CD4-positive, alpha-beta T cell treated with Interleukin-2 at 100 ng/mL for 4 hours (primary cell): ENCODE data around the gene BOC.
A peak's percentile ranks its signal among the peaks of the same experiment; 100 is the strongest.

Experiments
- DNase-seq: peaks from one replicate; pipeline ENCODE4 v3.0.0-alpha.2; 2020; ENCODE audit warnings: low spot score

BOC gene

DNA sequence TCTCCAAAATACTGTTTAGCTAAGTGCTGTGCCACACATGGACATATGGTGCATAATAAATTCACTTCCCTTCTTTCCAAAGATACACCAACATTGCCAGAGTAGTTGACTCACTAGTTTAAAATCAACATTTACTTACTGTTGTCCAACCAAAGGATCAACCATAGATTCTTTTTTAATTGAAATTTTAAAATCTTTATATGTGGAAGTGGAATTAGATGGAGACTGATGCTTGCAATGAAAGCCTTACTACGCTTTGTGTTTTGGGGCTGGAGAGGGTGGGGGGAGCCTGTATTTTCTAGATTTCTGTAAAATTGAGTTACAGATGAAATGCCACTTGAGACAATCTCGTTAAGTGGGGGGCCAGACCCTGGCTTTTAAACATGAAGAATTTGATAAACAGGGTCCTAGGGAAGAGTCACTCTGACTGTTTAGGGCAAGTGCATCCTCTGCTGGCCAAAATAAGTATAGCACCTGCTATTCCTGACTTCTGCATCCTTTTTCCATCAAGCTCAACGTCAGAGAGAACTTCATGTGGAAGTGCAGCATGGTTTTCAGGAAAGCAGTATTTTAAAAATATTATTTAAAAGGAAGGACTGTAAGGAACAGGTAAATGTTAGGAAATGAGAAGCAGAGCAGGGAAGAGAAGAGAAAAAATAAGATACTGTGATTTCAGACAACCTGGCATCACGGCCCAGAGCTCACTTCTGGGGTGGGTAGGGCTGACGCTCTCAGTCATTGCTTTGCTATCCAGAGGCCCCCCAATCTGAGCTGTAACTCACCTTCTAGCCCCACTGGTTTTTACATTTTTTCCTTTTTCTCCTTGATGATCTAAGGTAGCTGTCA, 76.7 kb downstream of the BOC start:
- DNase-seq, result peak; percentile 50

DNA sequence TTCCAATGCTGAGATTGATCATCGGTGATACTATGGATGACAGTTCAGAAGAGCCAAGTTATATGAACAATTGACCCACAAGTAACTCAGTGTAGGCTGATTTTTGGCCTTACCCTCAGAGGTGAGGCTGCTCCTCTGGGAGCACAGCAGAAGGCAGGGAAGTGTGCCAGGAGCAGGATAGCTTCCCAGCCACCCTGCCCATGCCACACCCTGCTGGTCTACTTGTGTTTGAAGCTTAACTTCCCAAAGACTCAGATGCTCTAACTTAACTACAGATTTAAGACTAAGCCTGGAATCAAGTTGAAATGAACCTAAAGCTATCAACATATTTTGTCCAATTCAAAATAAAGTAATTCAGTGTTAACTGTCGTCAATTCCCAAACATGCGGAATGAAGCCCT, 77.5 kb downstream of the BOC start:
- no peak for DNase-seq

DNA sequence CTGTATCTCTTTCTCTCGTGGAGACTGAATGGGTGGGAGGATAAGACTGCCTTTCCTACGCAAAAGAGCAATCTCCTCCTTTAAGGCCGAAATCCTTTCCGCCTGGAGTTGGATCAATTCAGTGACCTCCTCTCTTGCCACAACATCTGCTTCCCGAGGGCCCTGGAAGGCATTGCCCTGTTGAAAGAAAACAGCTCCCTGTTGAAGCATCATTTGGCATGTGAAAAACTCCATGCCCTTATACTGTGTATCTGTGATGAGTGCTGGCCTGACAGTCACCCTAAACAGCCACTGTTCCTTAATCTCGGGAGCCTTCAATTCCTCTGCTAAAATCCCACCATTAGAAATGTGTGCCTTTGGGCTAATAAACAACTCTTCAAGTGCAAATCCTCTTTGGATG, 80.2 kb downstream of the BOC start:
- no peak for DNase-seq

DNA sequence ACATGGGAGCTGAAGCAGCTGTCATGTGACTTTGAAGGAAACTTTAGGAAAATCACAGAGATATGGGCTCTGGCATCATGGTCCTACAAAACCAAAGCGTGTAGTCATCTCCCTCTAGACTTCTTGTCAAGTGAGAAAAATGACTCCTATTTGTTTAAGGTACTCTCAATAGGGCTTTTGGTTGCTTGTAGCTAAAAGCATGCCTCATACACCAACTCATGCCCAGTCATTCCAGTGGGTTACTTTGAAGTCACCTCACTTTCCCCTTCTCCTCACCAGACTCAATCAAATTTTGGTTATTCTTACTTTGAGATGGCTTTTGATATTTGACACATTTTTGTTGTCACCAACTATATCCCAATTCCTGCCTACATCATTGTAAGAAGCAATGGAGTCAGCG, 81.6 kb downstream of the BOC start:
- no peak for DNase-seq

DNA sequence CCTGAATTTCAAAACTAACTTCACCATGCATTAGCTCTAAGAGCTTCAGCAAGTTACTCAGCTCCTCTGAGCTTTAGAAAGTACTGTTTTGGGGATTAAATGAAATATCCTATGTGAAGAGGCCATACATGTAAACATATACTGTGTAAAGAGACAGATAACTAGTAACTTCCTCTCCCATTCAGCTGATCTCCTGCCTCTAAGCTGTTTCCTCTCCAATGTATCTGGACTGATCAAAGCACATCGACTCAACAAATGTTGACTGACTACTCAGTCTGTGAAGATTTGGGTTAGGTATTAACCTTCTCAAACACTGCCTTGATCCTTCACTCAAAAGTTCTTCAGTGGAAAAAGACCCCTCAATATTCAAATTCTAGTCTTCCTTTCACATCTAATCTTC, 82.0 kb downstream of the BOC start:
- DNase-seq, result no peak

DNA sequence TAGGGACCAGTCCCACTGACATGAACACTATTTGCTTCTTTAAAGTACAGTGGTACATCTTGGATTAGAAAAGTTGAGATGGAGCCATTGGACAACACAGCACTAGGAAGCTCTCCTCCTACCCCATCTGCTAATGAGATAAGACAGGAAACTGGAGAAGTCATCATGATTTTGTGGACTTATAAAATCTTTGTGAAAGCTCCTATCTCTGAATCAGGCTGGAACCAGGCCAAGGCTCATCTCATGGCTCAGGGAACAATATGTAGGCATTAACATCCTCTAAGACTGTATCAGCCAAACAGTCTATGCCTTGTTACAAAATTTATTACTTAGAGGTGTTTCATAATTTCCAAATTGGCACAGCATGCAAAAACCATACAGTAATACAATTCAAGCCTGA, 84.1 kb downstream of the BOC start:
- DNase-seq, result no peak

DNA sequence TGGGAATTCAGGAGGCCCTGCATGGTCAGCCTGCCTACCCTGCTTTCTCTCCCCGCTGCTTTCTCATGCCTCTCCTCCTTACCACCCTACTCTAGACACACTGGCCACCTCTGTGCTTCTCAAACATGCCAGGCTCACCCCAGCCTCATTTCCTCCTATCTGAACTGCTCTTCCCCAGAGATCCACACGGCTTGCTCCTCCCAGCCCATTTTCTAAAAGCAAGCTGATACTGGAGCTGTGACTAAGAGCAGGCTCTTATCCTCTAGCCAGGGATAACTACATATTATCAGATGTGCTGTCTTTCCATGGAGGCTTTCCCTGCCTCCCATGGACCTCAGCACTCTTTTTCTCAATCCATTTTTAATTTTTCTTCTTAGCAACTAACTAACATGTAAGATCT, 85.9 kb downstream of the BOC start:
- DNase-seq, result no peak

DNA sequence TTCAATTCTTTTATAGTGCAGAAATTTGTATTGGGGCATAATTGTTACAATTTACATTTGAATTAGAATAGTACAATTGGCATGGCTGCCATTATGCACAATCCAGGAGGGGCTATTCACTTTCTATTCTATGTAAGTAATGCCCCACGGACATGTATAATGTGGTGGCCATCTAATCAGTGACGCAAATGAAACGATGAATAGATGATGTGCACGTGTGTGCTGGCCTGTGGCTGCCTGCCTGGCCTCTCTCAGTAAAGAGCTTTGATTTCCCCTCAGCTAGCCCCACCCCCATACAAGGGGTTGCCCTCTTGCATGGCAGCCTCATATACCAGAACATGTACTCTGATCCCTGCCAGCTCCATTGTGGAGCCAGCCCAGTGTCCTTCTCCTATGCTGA, 86.5 kb downstream of the BOC start:
- DNase-seq, result no peak

DNA sequence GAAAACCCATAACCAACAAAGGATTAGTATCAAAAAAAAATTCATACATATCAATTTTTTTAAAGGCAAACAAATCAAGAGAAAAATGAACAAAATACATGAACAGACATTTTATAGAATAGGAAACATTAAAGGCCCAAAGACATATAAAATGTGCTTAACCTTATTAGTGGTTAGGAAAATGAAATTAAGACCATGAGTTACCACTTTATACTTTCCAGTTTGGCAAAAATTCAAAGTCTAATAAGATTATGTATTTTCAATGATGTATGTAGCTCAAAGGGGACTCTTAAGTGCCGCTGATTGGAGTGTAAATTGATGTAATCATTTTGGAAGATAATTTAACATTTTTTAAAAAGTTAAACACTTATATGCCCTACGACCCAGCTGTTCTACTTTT, 89.2 kb downstream of the BOC start:
- no peak for DNase-seq

DNA sequence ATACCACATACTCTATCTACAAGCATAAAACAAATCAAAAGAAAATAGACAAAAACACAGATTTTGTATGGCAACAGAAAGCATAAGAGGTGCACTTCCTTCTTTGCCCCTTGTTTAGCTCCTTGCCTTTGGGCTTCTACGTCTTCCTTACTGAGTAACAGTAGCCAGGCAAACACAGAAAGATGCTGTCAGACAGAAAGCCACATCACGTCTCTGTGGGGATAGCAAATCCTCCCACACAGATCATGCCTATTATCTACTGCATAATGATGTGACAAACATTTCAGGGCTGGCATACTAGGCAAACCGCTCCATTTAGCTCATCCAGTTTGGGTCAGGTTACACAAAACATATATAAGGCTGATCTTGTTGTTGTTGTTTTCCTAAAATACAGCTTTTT, 92.7 kb downstream of the BOC start:
- no peak for DNase-seq

DNA sequence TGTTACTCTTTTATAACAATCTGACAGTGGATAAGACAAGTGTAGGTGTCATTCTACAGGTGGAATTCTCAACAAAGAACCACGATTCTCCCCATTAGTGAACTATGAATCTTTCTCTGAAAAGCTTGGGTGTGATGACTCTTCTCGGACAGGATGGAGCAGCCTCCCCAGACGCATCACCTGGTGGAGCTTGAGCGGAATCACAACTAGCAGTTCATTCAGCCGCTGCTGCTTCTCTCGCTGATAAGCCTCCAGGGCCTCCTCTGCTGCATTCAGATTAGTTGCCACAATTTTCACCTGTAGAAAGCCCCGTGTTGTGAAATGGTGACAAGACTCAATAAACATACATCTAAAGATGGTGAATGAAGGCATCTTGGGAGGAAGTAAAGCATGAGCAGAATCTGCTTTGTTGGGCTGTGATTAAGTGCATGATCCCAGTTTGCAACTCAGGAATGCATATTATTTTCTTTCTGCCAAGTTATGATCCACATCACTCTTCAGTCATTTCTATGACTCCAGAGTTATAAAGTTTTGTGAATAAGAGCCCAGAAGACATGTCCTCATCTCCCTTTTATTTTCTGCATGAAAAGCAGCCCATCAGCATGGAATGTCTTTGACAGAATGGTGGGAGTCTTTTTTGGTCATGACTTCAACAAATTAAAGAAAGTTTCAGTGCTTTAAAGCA, 93.6 kb downstream of the BOC start:
- DNase-seq, result no peak

DNA sequence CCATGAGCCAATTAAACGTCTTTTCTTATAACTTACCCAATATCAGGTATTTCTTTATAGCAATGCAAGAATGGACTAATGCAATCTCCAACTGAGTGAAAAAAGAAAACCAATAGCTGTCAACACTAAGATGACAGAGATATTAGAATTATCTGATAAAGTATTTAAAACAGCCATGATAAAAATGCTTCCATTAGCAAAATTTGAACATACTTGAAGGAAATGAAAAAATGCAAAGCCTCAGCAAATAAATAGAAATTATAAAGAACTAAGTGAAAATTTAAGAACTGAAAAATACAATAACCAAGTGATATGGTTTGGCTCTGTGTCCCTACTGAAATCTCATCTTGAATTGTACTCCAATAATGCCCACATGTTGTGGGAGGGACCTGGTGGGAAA, 99.6 kb downstream of the BOC start:
- DNase-seq, result no peak

DNA sequence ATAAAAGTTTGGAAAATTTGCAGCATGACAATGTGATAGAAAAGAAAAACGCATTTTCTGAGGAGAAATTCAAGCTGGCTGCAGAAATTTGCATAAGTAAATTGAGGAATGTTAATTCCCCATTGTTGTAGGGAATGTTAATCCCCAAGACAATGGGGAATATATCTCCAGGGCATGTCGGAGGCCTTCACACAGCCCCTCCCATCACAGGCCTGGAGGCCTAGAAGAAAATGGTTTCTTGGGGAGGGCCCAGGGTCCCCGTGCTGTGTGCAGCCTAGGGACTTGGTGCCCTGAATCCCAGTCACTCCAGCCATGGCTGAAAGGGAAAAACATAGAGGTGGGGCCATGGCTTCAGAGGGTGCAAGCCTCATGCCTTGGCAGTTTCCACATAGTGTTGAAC, 101.1 kb downstream of the BOC start:
- DNase-seq, result no peak

DNA sequence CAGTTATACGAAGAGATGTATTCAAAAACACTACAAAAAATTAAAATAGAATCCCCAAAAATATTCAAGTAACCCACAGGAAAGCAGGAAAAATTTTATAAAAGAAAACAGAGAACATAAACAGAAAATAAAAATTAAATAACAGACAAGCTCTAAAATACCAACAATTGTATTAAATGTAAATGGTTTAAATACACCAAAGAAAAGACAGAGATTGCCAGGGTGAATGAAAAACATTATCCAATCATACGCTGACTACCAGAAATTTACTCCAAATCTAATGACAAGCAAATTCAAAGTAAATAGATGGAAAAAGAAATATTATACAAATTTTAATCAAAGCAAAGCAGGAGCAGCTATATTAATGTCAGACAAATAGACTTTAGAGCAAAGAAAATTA, 103.6 kb downstream of the BOC start:
- no peak for DNase-seq

DNA sequence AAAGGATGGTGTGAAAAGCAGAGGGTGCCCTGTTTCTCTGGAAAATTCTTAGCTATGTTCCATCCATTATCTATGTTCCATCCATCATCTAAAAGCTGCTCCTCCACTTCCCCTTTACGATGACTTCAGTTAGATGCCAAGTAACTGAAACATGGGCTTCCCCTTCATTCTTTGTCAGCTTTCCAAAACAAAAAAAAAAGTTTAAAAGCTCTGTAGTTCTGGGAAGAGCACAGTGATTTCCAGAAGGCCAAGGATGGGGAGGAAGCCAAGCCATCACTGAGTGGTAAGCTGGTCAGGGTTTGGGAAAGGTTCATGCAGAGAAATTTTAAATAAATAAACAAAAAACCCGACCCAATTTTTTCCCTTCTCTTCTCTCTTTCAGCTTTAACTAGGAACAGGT, 118.4 kb downstream of the BOC start:
- no peak for DNase-seq

DNA sequence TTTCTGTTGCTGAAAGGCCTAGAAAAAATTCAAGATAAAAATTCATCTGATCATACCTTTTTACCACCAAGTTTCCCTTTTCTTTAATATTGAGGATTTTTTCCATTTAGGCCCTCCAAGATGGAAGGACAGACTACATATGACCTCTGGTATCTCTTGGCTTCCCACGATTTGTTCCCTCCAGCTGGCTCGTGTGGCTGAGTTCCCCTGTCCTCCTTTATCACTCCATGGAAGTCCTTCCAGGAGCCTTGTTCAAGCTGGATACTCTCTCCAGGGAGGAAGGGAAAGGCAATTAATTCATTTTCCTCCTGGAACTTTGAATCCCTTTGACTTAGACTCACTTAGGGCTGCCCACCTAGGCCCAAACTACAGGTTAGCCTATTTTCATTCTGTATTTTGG, 119.4 kb downstream of the BOC start:
- DNase-seq, result no peak

DNA sequence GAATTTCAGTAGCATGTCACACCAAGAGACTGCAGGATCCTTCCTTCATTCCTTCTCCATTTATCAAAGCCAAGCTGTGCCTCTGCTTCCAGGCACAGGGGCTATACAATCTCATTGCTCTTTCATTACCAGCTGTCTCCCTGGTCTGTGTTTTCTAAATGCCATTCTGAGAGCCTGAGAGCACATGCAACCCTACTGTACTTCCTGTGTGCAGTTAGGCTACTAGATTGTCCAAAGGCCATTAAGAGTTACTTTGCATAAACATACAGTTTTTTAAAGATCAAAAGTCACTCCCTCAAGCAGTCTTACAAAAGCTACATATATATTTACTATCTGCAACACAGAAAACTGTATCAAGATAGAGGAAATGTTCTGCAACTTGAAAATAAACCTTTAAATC, 119.8 kb downstream of the BOC start:
- DNase-seq, result no peak
